ENCODE measurements around the gene EGR4.
A peak's percentile ranks its signal among the peaks of the same experiment; 100 is the strongest.

EGR4 gene

DNA sequence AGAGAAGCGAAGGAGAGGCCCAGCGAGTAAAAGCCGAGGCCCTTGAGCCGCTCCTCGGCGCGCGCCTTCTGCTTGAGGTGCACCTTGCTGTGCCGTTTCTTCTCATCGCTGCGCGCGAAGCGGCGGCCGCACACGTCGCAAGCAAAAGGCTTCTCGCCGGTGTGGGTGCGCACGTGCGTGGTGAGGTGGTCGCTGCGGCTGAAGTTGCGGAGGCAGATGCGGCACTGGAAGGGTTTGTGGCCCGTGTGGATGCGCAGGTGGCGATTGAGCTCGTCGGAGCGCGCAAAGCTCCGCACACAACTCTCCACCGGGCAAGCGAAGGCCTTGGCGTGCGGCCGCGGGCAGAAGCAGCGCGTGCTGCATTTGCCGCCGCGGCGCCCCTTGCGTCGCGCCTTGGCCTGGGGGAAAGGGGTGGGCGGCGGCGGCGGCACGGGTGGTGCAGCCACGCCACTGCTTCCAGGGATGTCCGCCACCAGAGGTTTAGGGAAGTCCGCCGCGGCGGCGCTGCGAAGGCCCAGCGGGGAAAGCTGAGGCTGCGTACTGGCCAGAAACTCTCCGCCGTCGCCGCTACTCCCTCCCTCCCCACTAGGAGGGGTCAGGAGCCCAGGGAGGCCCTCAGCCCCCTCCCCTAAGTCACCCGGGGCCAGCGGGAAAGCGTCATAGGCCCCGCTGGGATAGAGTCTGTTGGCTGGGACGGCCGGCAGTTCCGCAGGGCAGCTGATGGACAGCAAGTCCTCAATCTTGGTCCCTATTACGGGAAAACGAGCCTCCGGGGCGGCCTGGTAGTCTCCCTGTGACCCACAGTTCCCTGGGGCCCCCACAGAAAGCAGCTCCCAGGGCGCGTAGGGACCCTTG is 1.7 kb downstream of the EGR4 start:
- Histone ChIP-seq H3K4me3 (ENCODE audit: low read length) (no peak overlapping the region), H3K9me2 (replicated peaks; ENCODE audit: control insufficient read depth, low read length) (no peaks in the 10 kb centered on the region), H3K27me3 (ENCODE audit: control insufficient read depth, low read length) (peaks cover 59% of the 10 kb centered on the region), H3K79me2 (ENCODE audit: control insufficient read depth, low read length) (no peaks in the 10 kb centered on the region), H3K36me3 (ENCODE audit: control insufficient read depth, low read length) (no peaks in the 10 kb centered on the region), H4K20me1 (ENCODE audit: control insufficient read depth, insufficient read depth, low read depth, low read length) (peaks cover 4% of the 10 kb centered on the region), H3K9me3 (ENCODE audit: control insufficient read depth, insufficient read depth, low read length) (no peaks in the 10 kb centered on the region), H3F3A (ENCODE audit: control insufficient read depth, insufficient read depth) (peaks cover 2% of the 10 kb centered on the region; the same call in 1 of the 2 replicates), H3K4me1 (ENCODE audit: control insufficient read depth, low read length) (peaks cover 6% of the 10 kb centered on the region), H3K4me2 (ENCODE audit: low read length) (peak overlapping the region; percentile 16; the same call in 1 of the 2 replicates), H3K27ac (ENCODE audit: low read depth, low read length) (no peak overlapping the region)
- no peak for TF ChIP-seq EZH2phosphoT487 (IDR thresholded peaks at IDR 0.05; ENCODE audit: borderline replicate concordance, low read length)
- TF ChIP-seq, protein P1, sequence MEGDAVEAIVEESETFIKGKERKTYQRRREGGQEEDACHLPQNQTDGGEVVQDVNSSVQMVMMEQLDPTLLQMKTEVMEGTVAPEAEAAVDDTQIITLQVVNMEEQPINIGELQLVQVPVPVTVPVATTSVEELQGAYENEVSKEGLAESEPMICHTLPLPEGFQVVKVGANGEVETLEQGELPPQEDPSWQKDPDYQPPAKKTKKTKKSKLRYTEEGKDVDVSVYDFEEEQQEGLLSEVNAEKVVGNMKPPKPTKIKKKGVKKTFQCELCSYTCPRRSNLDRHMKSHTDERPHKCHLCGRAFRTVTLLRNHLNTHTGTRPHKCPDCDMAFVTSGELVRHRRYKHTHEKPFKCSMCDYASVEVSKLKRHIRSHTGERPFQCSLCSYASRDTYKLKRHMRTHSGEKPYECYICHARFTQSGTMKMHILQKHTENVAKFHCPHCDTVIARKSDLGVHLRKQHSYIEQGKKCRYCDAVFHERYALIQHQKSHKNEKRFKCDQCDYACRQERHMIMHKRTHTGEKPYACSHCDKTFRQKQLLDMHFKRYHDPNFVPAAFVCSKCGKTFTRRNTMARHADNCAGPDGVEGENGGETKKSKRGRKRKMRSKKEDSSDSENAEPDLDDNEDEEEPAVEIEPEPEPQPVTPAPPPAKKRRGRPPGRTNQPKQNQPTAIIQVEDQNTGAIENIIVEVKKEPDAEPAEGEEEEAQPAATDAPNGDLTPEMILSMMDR (IDR thresholded peaks at IDR 0.05; ENCODE audit: low read depth, low read length, poor library complexity, severe bottlenecking), result peak; percentile 24

GRCh38 chr2:73291093-73291460 is 2.3 kb downstream of the EGR4 start:
- Histone ChIP-seq H3K4me2 (ENCODE audit: low read length) (peak overlapping the region; percentile 16; the same call in 1 of the 2 replicates), H3K9me2 (replicated peaks; ENCODE audit: control insufficient read depth, low read length) (no peaks in the 10 kb centered on the region), H3F3A (ENCODE audit: control insufficient read depth, insufficient read depth) (peaks cover 2% of the 10 kb centered on the region; the same call in 1 of the 2 replicates), H3K36me3 (ENCODE audit: control insufficient read depth, low read length) (no peaks in the 10 kb centered on the region), H4K20me1 (ENCODE audit: control insufficient read depth, insufficient read depth, low read depth, low read length) (peaks cover 4% of the 10 kb centered on the region), H3K4me3 (ENCODE audit: low read length) (no peak overlapping the region), H3K27me3 (ENCODE audit: control insufficient read depth, low read length) (peaks cover 53% of the 10 kb centered on the region), H3K79me2 (ENCODE audit: control insufficient read depth, low read length) (no peaks in the 10 kb centered on the region), H3K27ac (ENCODE audit: low read depth, low read length) (no peak overlapping the region), H3K4me1 (ENCODE audit: control insufficient read depth, low read length) (peaks cover 10% of the 10 kb centered on the region), H3K9me3 (ENCODE audit: control insufficient read depth, insufficient read depth, low read length) (no peaks in the 10 kb centered on the region)
- TF ChIP-seq, protein P1 (IDR thresholded peaks at IDR 0.05; ENCODE audit: low read depth, low read length, poor library complexity, severe bottlenecking), result no peak
- peak; percentile 28; the same call in 1 of the 2 replicates for TF ChIP-seq EZH2phosphoT487 (IDR thresholded peaks at IDR 0.05; ENCODE audit: borderline replicate concordance, low read length)

- peaks cover 4% of the 10 kb centered on the region for H4K20me1 ChIP-seq (ENCODE audit: control insufficient read depth, insufficient read depth, low read depth, low read length)
Measured at GRCh38 chr2:73290049-73290839, 3.1 kb downstream of the EGR4 start.

More at GRCh38 chr2:73290049-73290839, 3.1 kb downstream of the EGR4 start:
- Histone ChIP-seq H3K4me2 (ENCODE audit: low read length) (no peak overlapping the region), H3K4me3 (ENCODE audit: low read length) (no peak overlapping the region), H3F3A (ENCODE audit: control insufficient read depth, insufficient read depth) (peaks cover 2% of the 10 kb centered on the region; the same call in 1 of the 2 replicates), H3K9me3 (ENCODE audit: control insufficient read depth, insufficient read depth, low read length) (no peaks in the 10 kb centered on the region), H3K27me3 (ENCODE audit: control insufficient read depth, low read length) (peaks cover 45% of the 10 kb centered on the region), H3K9me2 (replicated peaks; ENCODE audit: control insufficient read depth, low read length) (no peaks in the 10 kb centered on the region), H3K27ac (ENCODE audit: low read depth, low read length) (no peak overlapping the region), H3K36me3 (ENCODE audit: control insufficient read depth, low read length) (no peaks in the 10 kb centered on the region), H3K79me2 (ENCODE audit: control insufficient read depth, low read length) (no peaks in the 10 kb centered on the region), H3K4me1 (ENCODE audit: control insufficient read depth, low read length) (peaks cover 19% of the 10 kb centered on the region)
- no peak for TF ChIP-seq EZH2phosphoT487 (IDR thresholded peaks at IDR 0.05; ENCODE audit: borderline replicate concordance, low read length)
- TF ChIP-seq, protein P1 (IDR thresholded peaks at IDR 0.05; ENCODE audit: low read depth, low read length, poor library complexity, severe bottlenecking), result peak; percentile 84
